ENCODE data around the gene PRKN.

The PRKN gene

DNA sequence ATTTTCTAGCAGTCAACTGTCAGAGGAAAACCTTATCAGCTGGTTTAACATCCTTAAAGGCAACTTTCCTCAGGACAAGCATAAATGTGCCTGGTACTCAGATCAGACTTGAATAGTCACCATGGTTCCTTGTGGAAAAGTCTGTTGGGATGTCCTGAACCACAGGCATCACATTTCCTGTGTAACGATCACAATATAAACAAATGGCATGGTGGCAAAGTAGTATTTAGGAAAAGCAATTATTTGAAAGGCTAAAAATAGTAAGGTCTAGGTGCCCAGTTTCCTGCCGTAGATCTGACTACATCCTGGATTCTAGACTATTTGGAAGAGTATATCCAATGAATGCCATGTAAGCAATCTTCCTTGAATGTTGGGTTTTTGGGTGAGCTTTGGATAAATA, 1181.8 kb downstream of the PRKN start:
- TF ChIP-seq, protein P1, sequence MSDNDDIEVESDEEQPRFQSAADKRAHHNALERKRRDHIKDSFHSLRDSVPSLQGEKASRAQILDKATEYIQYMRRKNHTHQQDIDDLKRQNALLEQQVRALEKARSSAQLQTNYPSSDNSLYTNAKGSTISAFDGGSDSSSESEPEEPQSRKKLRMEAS (IDR thresholded peaks at IDR 0.05; ENCODE audit: low read depth, low read length) = no peak
- no peak for TF ChIP-seq POLR2A (IDR thresholded peaks at IDR 0.05; ENCODE audit: extremely low read depth, insufficient read length)
- no peak for TF ChIP-seq MYC (IDR thresholded peaks at IDR 0.05; ENCODE audit: low read depth, low read length)
- TF ChIP-seq, protein P2, sequence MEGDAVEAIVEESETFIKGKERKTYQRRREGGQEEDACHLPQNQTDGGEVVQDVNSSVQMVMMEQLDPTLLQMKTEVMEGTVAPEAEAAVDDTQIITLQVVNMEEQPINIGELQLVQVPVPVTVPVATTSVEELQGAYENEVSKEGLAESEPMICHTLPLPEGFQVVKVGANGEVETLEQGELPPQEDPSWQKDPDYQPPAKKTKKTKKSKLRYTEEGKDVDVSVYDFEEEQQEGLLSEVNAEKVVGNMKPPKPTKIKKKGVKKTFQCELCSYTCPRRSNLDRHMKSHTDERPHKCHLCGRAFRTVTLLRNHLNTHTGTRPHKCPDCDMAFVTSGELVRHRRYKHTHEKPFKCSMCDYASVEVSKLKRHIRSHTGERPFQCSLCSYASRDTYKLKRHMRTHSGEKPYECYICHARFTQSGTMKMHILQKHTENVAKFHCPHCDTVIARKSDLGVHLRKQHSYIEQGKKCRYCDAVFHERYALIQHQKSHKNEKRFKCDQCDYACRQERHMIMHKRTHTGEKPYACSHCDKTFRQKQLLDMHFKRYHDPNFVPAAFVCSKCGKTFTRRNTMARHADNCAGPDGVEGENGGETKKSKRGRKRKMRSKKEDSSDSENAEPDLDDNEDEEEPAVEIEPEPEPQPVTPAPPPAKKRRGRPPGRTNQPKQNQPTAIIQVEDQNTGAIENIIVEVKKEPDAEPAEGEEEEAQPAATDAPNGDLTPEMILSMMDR (IDR thresholded peaks at IDR 0.05; ENCODE audit: low read depth, low read length) = no peak
- DNase-seq (ENCODE audit: low read depth) = no peak
- no peak overlapping the region for H3K4me3 ChIP-seq (ENCODE audit: low read depth, low read length)

DNA sequence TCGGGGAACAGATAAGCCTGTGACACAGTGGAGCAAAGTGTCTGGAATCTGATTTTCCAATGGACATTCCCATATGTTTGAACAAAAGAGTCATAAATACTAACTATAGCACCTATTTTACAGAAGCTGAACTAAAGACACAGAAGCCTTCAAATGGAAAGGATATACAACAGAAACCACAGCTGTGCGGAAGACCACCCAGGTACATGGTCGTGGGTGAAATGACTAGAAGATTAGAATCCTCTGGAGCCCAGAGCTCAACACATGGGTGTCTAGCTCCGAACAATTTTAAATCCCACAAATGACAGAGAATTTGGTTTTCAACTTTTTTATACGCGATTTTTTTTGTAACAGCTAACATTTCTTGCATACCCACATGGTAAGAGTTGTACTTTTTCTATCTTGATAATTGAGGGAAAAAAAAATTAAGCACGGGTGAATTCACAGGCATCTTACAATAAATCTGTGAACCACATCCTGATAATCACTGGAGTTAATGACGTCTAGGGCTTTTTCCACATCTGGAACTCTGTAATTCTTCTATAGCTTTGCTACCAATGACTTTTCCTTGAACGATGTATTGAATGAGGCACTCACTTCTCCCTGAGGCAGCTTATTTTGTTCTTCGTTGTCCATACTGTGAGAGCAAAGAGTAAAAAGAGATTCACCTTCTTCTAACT, 1182.6 kb downstream of the PRKN start:
- H3K4me3 ChIP-seq (ENCODE audit: low read depth, low read length) = no peak overlapping the region
- TF ChIP-seq, protein P2 (IDR thresholded peaks at IDR 0.05; ENCODE audit: low read depth, low read length) = no peak
- DNase-seq (ENCODE audit: low read depth) = no peak

DNA sequence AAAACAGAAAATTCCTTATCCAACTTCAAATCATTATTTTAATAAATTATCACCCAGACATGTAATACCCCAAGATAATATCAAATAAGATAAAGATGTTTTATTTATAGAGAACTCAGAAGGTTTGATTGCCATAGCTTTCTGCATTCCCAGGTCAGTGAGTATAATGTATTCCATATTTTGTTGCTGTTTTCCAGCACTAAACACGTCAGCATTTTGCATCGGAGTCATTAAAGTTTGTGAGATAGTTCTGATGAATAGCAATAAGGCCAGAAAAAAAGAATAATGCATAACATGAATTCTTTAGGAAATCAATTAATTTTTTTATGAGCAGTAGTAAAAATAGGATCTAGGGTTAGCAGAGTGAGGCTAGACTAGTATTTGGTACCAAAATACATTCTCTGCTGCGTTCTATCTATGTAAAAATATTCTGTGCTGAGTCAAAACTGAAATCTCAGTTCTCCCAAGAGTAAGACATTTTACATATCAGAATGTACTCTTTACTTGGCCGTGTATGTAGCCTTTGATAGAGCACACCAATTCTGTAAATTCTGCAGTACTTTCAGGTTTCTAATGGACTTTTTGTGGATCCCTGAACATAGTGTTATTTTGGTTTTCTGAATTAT, 1183.8 kb downstream of the PRKN start:
- no peak for TF ChIP-seq POLR2A (IDR thresholded peaks at IDR 0.05; ENCODE audit: extremely low read depth, insufficient read length)
- TF ChIP-seq, protein P1 (IDR thresholded peaks at IDR 0.05; ENCODE audit: low read depth, low read length) = no peak
- TF ChIP-seq MYC (IDR thresholded peaks at IDR 0.05; ENCODE audit: low read depth, low read length) = no peak
- no peak for DNase-seq (ENCODE audit: low read depth)
- no peak overlapping the region for H3K4me3 ChIP-seq (ENCODE audit: low read depth, low read length)

DNA sequence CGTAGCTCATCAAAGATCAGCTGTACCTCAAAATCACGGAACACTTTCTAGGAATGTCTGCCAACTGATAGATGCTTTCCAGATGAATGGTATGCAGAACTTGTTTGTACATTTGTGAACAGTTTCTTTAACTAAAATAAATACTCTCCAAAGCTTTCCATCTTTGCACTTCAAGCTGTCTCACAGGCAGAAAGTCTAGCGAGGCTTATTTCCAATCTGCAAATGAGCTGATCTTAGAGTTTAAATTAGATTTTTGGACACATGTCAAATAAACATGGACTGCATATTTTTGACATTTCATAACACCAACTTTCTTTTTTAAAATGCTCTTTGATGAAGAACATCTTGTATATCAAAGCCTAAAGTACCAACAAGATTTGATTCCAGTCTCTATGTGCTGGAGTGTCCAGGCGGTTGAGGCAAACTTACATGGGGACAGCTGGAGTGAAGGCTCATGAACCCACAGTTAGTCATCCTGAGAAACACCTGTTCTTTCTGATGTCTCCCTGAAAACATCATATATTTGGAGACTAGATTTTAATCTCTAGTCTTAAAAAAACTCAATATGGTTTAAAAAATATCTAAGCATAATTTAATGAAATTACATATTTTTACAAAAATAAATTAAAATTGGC, 1185.1 kb downstream of the PRKN start:
- no peak for DNase-seq (ENCODE audit: low read depth)
- no peak for TF ChIP-seq POLR2A (IDR thresholded peaks at IDR 0.05; ENCODE audit: extremely low read depth, insufficient read length)
- TF ChIP-seq, protein P1 (IDR thresholded peaks at IDR 0.05; ENCODE audit: low read depth, low read length) = no peak
- TF ChIP-seq MYC (IDR thresholded peaks at IDR 0.05; ENCODE audit: low read depth, low read length) = no peak
- TF ChIP-seq, protein P2 (IDR thresholded peaks at IDR 0.05; ENCODE audit: low read depth, low read length) = no peak
- no peak overlapping the region for H3K4me3 ChIP-seq (ENCODE audit: low read depth, low read length)

DNA sequence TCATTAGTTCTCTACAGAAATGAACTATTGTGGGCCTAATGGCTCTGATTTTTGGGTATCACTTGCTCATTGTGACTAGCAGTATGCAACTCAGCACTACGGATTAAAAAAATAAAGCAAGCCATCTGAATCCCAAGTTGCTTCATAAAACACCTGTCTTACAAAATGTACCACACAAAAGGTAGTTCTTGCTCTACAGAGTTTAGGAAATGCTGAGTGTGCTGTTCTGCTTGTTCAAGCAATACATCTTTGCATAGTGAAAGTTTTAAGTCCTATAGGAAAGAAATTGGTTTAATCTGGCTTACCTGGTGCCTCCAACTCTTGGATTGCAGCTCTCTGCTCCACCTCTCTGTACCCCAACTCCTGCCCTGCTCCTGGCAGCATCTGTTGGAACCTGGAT, 1187.0 kb downstream of the PRKN start:
- TF ChIP-seq POLR2A (IDR thresholded peaks at IDR 0.05; ENCODE audit: extremely low read depth, insufficient read length) (no peak), MYC (IDR thresholded peaks at IDR 0.05; ENCODE audit: low read depth, low read length) (no peak)
- TF ChIP-seq, protein P1 (IDR thresholded peaks at IDR 0.05; ENCODE audit: low read depth, low read length) = no peak
- TF ChIP-seq, protein P2 (IDR thresholded peaks at IDR 0.05; ENCODE audit: low read depth, low read length) = no peak
- H3K4me3 ChIP-seq (ENCODE audit: low read depth, low read length) = no peak overlapping the region
- DNase-seq (ENCODE audit: low read depth) = no peak

DNA sequence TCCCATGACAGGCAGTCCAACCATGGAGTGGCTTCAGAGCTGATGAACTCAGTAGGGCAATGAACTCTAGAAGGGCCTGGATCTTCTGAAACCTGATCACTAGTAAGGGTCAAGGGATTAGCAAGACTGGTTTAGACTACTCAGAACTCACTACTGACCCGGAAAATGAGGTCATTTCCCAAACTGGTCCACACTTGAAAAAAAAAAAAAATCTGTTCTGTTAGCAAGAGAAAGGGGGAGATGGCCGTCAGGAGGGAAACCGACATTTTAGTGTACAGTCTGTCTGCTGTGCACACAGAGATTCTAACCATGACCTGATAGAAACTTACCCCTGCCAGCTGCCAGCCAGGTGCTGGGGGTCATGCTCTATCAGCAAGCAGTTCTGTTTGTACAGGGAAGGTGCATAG, 1191.3 kb downstream of the PRKN start:
- H3K4me3 ChIP-seq (ENCODE audit: low read depth, low read length) = no peak overlapping the region
- DNase-seq (ENCODE audit: low read depth) = no peak
- no peak for TF ChIP-seq MYC (IDR thresholded peaks at IDR 0.05; ENCODE audit: low read depth, low read length)
- TF ChIP-seq, protein P1 (IDR thresholded peaks at IDR 0.05; ENCODE audit: low read depth, low read length) = no peak
- TF ChIP-seq POLR2A (IDR thresholded peaks at IDR 0.05; ENCODE audit: extremely low read depth, insufficient read length) = no peak
- TF ChIP-seq, protein P2 (IDR thresholded peaks at IDR 0.05; ENCODE audit: low read depth, low read length) = no peak
